ENCODE data around the gene EPHB1. TPM values are rescaled to one million over a fixed set of nuclear protein-coding genes. Genes with fewer than 3 reads are reported as not detected.

EPHB1 gene
- total RNA-seq, 1 experiment from 2014 or later, result 7.0 TPM

- no peak for ATAC-seq
- H3K27me3 Mint-ChIP-seq (ENCODE audit: low read depth), result peaks cover 8% of the 10 kb centered on the region; the same call in 1 of the 2 replicates
- DNase-seq (ENCODE audit: low spot score), result no peak
- H3K36me3 Mint-ChIP-seq, result peaks cover 3% of the 10 kb centered on the region; the same call in 1 of the 2 replicates
- H3K9me3 Mint-ChIP-seq, result peaks cover 10% of the 10 kb centered on the region
- no peak overlapping the region for H3K27ac Mint-ChIP-seq
- H3K4me3 Mint-ChIP-seq, result no peak overlapping the region
- peaks cover 3% of the 10 kb centered on the region; the same call in 1 of the 2 replicates for H3K4me1 Mint-ChIP-seq
- ChIA-PET POLR2A (no interaction called here), CTCF (no interaction called here)
- TF ChIP-seq ATF6 (CRISPR knock-in tag; IDR thresholded peaks at IDR 0.05) (no peak), ATF1 (CRISPR knock-in tag; IDR thresholded peaks at IDR 0.05) (no peak), JUN (CRISPR knock-in tag; IDR thresholded peaks at IDR 0.05) (no peak), NFE2L1 (CRISPR knock-in tag; IDR thresholded peaks at IDR 0.05) (no peak), CREB1 (CRISPR knock-in tag; IDR thresholded peaks at IDR 0.05) (no peak), ZNF425 (CRISPR knock-in tag; conservative IDR thresholded peaks at IDR 0.05) (no peak), FOXJ3 (CRISPR knock-in tag; IDR thresholded peaks at IDR 0.05; ENCODE audit: borderline replicate concordance) (no peak), ERG (CRISPR knock-in tag; IDR thresholded peaks at IDR 0.05) (no peak), CTCF (IDR thresholded peaks at IDR 0.05) (no peak), RELA (CRISPR knock-in tag; IDR thresholded peaks at IDR 0.05; ENCODE audit: borderline replicate concordance) (no peak), GRHL2 (CRISPR knock-in tag; IDR thresholded peaks at IDR 0.05; ENCODE audit: insufficient replicate concordance, severe bottlenecking) (no peak), ZBTB21 (CRISPR knock-in tag; IDR thresholded peaks at IDR 0.05; ENCODE audit: borderline replicate concordance) (no peak)
Measured at GRCh38 chr3:134911586-134912548, 116.8 kb downstream of the EPHB1 start.

- Mint-ChIP-seq H3K27ac (no peak overlapping the region), H3K9me3 (peaks cover 10% of the 10 kb centered on the region), H3K4me1 (peaks cover 7% of the 10 kb centered on the region; the same call in 1 of the 2 replicates), H3K4me3 (no peak overlapping the region), H3K27me3 (ENCODE audit: low read depth) (peaks cover 8% of the 10 kb centered on the region), H3K36me3 (peaks cover 3% of the 10 kb centered on the region; the same call in 1 of the 2 replicates)
- POLR2A ChIA-PET, result no interaction called here
- DNase-seq (ENCODE audit: low spot score) (no peak), ATAC-seq (no peak)
- CTCF ChIA-PET, result no interaction called here
- TF ChIP-seq OVOL2 (CRISPR knock-in tag; IDR thresholded peaks at IDR 0.05; ENCODE audit: borderline replicate concordance) (no peak), PREB (CRISPR knock-in tag; IDR thresholded peaks at IDR 0.05; ENCODE audit: borderline replicate concordance) (no peak), CREM (CRISPR knock-in tag; IDR thresholded peaks at IDR 0.05) (no peak), GTF2I (CRISPR knock-in tag; conservative IDR thresholded peaks at IDR 0.05) (no peak), ZNF423 (CRISPR knock-in tag; IDR thresholded peaks at IDR 0.05) (no peak), USF2 (CRISPR knock-in tag; IDR thresholded peaks at IDR 0.05) (no peak), E2F4 (CRISPR knock-in tag; IDR thresholded peaks at IDR 0.05; ENCODE audit: borderline replicate concordance, low read depth) (no peak), ZNF416 (CRISPR knock-in tag; IDR thresholded peaks at IDR 0.05) (no peak), MAX (CRISPR knock-in tag; IDR thresholded peaks at IDR 0.05) (no peak)
Measured at GRCh38 chr3:134916276-134916961, 121.4 kb downstream of the EPHB1 start.
